Measurements from ENCODE around the gene SCAMP4. TPM values are rescaled to one million over a fixed set of nuclear protein-coding genes. Genes with fewer than 3 reads are reported as not detected.

SCAMP4 gene
- total RNA-seq, 1 experiment from 2014 or later, result 69.0 TPM

GRCh38 chr19:1867349-1867724 lies 37.9 kb upstream of the SCAMP4 start:
- Histone ChIP-seq H3K4me2 (ENCODE audit: insufficient read depth, insufficient read length, low read length) (no peak overlapping the region), H2BK120ac (ENCODE audit: low read depth, low read length, poor library complexity, severe bottlenecking) (no peak overlapping the region), H2BK15ac (ENCODE audit: low read depth, low read length) (no peak overlapping the region), H3K23ac (ENCODE audit: insufficient read length, low read depth, low read length) (no peak overlapping the region), H3K79me2 (ENCODE audit: insufficient read depth, low read length) (no peaks in the 10 kb centered on the region), H3T11ph (ENCODE audit: low read length) (no peak overlapping the region), H4K8ac (replicated peaks; ENCODE audit: insufficient read length, low read depth, low read length) (no peak overlapping the region), H2BK20ac (ENCODE audit: low read depth, low read length, poor library complexity, severe bottlenecking) (no peak overlapping the region), H3K79me1 (ENCODE audit: insufficient read depth, low read depth, low read length, poor library complexity, severe bottlenecking) (no peaks in the 10 kb centered on the region), H3K27me3 (ENCODE audit: insufficient read depth, low read length) (no peaks in the 10 kb centered on the region), H2BK5ac (ENCODE audit: insufficient read length, low read length) (no peak overlapping the region), H2AFZ (ENCODE audit: low read length) (no peak overlapping the region), H3K9ac (ENCODE audit: extremely low read depth, insufficient read length, low read length) (no peak overlapping the region), H2AK5ac (ENCODE audit: insufficient read length, low read length) (no peak overlapping the region), H4K91ac (ENCODE audit: insufficient read length, low read depth, low read length) (no peak overlapping the region), H2BK12ac (ENCODE audit: insufficient read length, low read depth, low read length) (no peak overlapping the region), H3K56ac (ENCODE audit: insufficient read length, low read depth, low read length) (no peak overlapping the region), H3K23me2 (ENCODE audit: insufficient read length, low read depth, low read length, poor library complexity, severe bottlenecking) (peaks cover 2% of the 10 kb centered on the region), H3K27ac (ENCODE audit: insufficient read length, low read depth, low read length) (no peak overlapping the region), H4K5ac (ENCODE audit: insufficient read length, low read depth, low read length) (no peak overlapping the region), H3K4me1 (ENCODE audit: insufficient read depth, low read length) (no peaks in the 10 kb centered on the region; the same call in 1 of the 2 replicates), H3K9me3 (ENCODE audit: control insufficient read depth, low read depth, low read length) (no peaks in the 10 kb centered on the region), H4K20me1 (ENCODE audit: control insufficient read depth, insufficient read depth, insufficient read length) (peaks cover 3% of the 10 kb centered on the region), H3K18ac (ENCODE audit: insufficient read length, low read depth, low read length) (no peak overlapping the region), H3K14ac (ENCODE audit: insufficient read depth, low read length) (no peak overlapping the region), H3K4ac (ENCODE audit: low read depth, low read length) (no peak overlapping the region)
- H3K4me1 Mint-ChIP-seq, result peaks cover 0 to 3% of the 10 kb centered on the region in 2 experiments; a peak in 1 of 4 replicates
- no CpG with 5 or more reads among the region's 9 CpGs for WGBS (ENCODE audit: extremely low coverage, insufficient read length, low lambda C conversion rate)
- no peak for DNase-seq
- H3K27ac Mint-ChIP-seq, result no peak overlapping the region
- no peak for TF ChIP-seq CTCF (conservative IDR thresholded peaks at IDR 0.05)
- peaks cover 0 to 8% (median 2%) of the 10 kb centered on the region in 3 experiments; a peak in 2 of 7 replicates for H3K36me3 Mint-ChIP-seq (ENCODE audit: insufficient read depth in 1 of 3, low read depth in 3 of 3)
- no peaks in the 10 kb centered on the region for H3K9me3 Mint-ChIP-seq
- no peak overlapping the region for H3K4me3 Mint-ChIP-seq
- no peaks in the 10 kb centered on the region for H3K27me3 Mint-ChIP-seq (ENCODE audit: low read depth)

Measured in H9 (cell line).